ENCODE results near the gene MAGI2.
"Not testable (repeated sequence)": the region's sequence is repeated elsewhere in the genome, so short reads cannot be mapped to it uniquely, and the experiment has no call there.

The MAGI2 gene

DNA sequence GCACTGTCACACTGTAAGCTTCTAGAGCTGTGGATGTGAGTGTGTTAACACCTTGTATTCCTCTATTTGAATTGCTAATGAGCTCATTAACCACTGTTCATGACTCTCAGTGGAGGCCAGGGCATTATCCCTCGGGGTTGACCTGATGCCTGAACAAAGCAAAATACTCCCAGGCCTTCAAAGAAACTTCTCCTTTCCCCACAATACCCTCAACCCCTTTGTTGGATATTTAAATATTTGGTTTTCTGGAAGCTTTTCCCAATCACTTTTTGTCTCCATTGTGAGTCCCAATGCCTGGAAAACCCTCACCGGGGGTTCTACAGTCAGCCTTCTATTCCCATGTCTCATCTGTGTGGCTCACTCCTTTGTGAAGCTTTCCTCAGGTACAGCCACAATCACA is 874.8 kb downstream of the MAGI2 start:
- no peak for DNase-seq (ENCODE audit: low spot score)

DNA sequence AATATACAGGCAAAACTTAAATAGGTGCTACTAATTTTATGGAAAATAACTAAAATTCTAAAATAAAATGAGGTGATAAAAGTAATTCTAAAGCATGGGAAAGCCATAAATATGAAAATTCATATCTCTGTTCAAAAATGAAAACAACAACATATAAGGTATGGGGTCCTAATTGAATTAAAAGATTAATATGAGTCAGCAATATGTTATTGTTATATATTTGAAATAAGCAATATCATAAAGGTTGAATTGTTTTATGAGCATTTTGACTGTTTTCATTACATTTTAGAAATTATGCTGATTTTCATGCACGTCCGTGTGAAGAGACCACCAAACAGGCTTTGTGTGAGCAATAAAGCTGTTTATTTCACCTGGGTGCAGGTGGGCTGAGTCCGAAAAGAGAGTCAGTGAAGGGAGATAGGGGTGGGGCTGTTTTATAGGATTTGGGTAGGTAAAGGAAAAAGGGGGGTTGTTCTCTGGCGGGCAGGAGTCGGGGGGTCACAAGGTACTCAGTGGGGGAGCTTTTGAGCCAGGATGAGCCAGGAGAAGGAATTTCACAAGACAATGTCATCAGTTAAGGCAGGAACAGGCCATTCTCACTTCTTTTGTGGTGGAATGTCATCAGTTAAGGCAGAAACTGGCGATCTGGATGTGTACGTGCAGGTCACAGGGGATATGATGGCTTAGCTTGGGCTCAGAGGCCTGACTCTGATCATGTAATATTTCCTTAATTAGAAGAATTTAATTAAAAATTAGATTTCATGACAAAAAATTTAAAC is 876.1 kb downstream of the MAGI2 start:
- H3K27ac ChIP-seq; DNase-seq (ENCODE audit: low spot score); POLR2A ChIA-PET (ENCODE audit: low non-redundant PET): not testable (repeated sequence)
- CTCF ChIA-PET, result interaction anchor here (0.6 kb wide), 1 partner anchor 56 kb away, joined by 3 read pairs; no protein-coding TSS in a partner anchor

More for the DNA sequence above, 874.8 kb downstream of the MAGI2 start:
- H3K27ac ChIP-seq, result no peak overlapping the region
- CTCF ChIA-PET, result interaction anchor here (0.7 kb wide), 1 partner anchor 12 kb away, joined by 3 read pairs; no protein-coding TSS in a partner anchor
- TF ChIP-seq, protein P1, sequence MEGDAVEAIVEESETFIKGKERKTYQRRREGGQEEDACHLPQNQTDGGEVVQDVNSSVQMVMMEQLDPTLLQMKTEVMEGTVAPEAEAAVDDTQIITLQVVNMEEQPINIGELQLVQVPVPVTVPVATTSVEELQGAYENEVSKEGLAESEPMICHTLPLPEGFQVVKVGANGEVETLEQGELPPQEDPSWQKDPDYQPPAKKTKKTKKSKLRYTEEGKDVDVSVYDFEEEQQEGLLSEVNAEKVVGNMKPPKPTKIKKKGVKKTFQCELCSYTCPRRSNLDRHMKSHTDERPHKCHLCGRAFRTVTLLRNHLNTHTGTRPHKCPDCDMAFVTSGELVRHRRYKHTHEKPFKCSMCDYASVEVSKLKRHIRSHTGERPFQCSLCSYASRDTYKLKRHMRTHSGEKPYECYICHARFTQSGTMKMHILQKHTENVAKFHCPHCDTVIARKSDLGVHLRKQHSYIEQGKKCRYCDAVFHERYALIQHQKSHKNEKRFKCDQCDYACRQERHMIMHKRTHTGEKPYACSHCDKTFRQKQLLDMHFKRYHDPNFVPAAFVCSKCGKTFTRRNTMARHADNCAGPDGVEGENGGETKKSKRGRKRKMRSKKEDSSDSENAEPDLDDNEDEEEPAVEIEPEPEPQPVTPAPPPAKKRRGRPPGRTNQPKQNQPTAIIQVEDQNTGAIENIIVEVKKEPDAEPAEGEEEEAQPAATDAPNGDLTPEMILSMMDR (conservative IDR thresholded peaks at IDR 0.05; ENCODE audit: low read depth), result no peak
- POLR2A ChIA-PET (ENCODE audit: low non-redundant PET), result no interaction called here

DNA sequence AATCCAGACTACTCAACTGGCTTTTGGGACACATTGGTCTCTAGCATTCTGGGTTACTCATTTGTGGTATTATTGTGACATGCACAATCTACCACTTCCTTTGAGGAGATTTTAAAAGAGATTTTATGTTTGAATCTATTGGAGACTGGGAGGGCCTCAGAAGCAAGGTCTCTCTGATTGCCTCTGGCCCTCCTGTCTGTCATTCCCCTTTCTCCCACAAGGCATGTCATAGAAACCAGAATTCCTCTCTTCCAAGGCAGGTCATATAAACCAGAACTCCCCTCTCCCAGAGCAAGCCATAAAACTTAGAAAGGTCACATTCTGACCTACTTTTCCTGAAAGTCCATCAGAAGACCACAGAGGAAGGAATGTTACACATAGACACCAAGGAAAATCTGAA is 877.2 kb downstream of the MAGI2 start:
- ChIA-PET POLR2A (ENCODE audit: low non-redundant PET) (no interaction called here), CTCF (no interaction called here)
- TF ChIP-seq, protein P1 (conservative IDR thresholded peaks at IDR 0.05; ENCODE audit: low read depth), result no peak
- no peak for DNase-seq (ENCODE audit: low spot score)
- H3K27ac ChIP-seq, result no peak overlapping the region

DNA sequence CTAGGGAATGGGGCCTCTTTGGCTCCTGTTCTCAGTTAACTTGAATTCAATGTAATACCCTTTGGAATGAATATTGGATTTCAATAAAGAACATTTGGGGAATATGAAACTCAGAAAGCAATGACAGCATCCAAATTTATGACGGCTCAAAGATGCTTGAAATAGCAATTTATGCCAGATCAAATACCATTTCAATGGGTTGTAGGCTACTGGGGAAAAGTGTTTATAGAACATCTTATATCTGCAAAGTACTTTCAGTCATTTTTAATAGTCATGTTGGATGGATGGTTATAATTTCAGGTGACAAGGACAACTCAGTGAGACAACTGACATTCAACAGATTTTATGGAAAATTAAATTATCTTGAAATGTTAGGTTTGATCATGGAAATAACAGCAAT is 882.2 kb downstream of the MAGI2 start:
- H3K27ac ChIP-seq, result no peak overlapping the region
- ChIA-PET CTCF (no interaction called here), POLR2A (ENCODE audit: low non-redundant PET) (no interaction called here)
- TF ChIP-seq, protein P1 (conservative IDR thresholded peaks at IDR 0.05; ENCODE audit: low read depth), result no peak
- no peak for DNase-seq (ENCODE audit: low spot score)

DNA sequence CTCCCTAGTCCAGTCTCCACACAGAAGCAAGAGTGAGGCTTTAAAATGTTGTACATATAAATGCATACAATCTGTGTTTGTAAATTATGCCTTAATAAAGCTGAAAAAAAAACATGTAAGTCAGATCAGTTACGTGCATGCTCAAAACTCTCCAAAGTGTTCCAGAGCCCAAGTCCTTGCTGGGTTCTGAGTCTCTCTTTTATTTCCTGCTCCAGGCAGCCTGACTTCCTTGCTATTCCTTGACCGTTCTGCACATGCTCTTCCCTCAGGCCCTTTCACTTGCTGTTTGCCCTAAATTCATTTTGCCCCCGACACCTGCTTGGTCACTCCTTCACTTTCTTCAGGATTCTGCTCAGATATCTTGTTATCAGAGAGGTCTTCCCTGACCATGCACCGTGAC is 884.8 kb downstream of the MAGI2 start:
- no peak overlapping the region for H3K27ac ChIP-seq
- no peak for DNase-seq (ENCODE audit: low spot score)
- TF ChIP-seq, protein P1 (conservative IDR thresholded peaks at IDR 0.05; ENCODE audit: low read depth), result no peak
- POLR2A ChIA-PET (ENCODE audit: low non-redundant PET), result no interaction called here
- CTCF ChIA-PET, result no interaction called here

DNA sequence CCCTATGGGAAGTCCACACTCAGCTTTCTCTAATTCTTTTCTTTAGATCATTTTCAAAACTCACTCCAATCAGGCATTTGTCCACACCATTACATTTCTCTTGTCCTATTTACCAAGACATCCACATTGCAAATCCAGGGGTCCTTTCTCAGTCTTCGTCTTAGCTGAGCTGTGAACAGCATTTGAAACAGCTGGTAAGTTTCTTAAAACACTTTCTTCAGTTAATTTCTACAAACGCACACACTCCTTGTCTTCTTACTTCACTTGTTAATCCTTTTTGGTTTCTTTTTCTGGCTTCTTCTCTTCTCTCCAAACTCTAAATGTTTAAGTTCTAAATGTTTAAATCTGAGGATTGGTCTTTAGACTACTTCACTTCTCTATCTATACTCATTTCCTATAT is 885.6 kb downstream of the MAGI2 start:
- TF ChIP-seq, protein P1 (conservative IDR thresholded peaks at IDR 0.05; ENCODE audit: low read depth), result no peak
- ChIA-PET CTCF (interaction anchor here (0.7 kb wide), 1 partner anchor 73 kb away, joined by 4 read pairs; no protein-coding TSS in a partner anchor), POLR2A (ENCODE audit: low non-redundant PET) (no interaction called here)
- no peak overlapping the region for H3K27ac ChIP-seq
- DNase-seq (ENCODE audit: low spot score), result no peak

DNA sequence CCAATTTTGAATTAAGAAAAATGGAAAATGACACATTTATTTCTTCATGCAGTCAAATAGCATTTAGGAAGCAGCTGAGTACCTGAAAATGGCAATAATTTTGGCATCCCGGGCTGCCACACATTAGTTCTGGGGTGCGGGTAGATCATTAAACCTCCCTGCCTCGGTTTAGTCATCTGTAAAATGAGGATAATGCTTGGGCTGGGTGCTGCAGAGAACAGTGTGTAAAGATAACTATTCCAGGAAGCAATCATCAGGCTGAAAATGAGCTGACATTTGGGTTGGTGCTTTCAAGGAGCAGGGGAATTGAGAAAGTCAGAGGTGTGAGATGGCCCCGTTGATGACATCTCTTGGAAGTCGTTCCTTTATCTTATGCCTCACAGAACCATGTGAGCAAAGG is 887.7 kb downstream of the MAGI2 start:
- POLR2A ChIA-PET (ENCODE audit: low non-redundant PET), result no interaction called here
- no peak overlapping the region for H3K27ac ChIP-seq
- CTCF ChIA-PET, result interaction anchor here (0.5 kb wide), 1 partner anchor 65 kb away, joined by 6 read pairs; no protein-coding TSS in a partner anchor
- DNase-seq (ENCODE audit: low spot score), result no peak
- TF ChIP-seq, protein P1 (conservative IDR thresholded peaks at IDR 0.05; ENCODE audit: low read depth), result no peak
